Measurements from ENCODE around the gene FTL.

FTL gene

DNA sequence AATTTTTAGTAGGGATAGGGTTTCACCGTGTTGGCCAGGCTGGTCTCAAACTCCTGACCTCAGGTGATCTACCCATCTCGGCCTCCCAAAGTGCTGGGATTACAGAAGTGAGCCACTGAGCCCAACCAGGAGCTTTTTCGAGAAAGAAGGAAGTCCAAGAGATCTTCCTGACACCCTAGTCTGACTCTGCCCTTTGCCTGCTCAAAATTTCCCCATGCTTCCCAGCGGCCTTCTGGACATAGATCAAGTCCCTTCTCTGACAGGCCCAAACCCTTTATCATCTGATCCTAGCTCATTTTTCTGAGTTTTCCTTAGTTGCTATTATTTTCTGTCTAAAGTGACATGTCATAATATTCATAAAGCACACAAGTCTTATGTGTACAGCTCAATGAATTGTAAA is 12.0 kb upstream of the FTL start:
- in situ Hi-C loops (cut with MboI; ENCODE audit: low sequenced_read_pairs): no loop called here
- DNase-seq (ENCODE audit: low spot score in 2 of 2): no peak
- H3K4me1 ChIP-seq: peaks cover 9% of the 10 kb centered on the region
- peaks cover 5% of the 10 kb centered on the region; the same call in 1 of the 2 replicates for H3K36me3 ChIP-seq (replicated peaks)
- no peaks in the 10 kb centered on the region for H3K9me3 ChIP-seq
- no peak overlapping the region for H3K4me3 ChIP-seq
- H3K27me3 ChIP-seq (ENCODE audit: low read depth): no peaks in the 10 kb centered on the region

- no peaks in the 10 kb centered on the region for H3K27me3 ChIP-seq (ENCODE audit: low read depth)
- H3K9me3 ChIP-seq: no peaks in the 10 kb centered on the region
- DNase-seq (ENCODE audit: low spot score in 2 of 2): no peak
- in situ Hi-C loops (cut with MboI; ENCODE audit: low sequenced_read_pairs): no loop called here
- peaks cover 9% of the 10 kb centered on the region for H3K4me1 ChIP-seq
- H3K4me3 ChIP-seq: peak overlapping the region; percentile 94
- H3K36me3 ChIP-seq (replicated peaks): peaks cover 5% of the 10 kb centered on the region; the same call in 1 of the 2 replicates
Observed at GRCh38 chr19:48953990-48954594, 11.0 kb upstream of the FTL start.

DNA sequence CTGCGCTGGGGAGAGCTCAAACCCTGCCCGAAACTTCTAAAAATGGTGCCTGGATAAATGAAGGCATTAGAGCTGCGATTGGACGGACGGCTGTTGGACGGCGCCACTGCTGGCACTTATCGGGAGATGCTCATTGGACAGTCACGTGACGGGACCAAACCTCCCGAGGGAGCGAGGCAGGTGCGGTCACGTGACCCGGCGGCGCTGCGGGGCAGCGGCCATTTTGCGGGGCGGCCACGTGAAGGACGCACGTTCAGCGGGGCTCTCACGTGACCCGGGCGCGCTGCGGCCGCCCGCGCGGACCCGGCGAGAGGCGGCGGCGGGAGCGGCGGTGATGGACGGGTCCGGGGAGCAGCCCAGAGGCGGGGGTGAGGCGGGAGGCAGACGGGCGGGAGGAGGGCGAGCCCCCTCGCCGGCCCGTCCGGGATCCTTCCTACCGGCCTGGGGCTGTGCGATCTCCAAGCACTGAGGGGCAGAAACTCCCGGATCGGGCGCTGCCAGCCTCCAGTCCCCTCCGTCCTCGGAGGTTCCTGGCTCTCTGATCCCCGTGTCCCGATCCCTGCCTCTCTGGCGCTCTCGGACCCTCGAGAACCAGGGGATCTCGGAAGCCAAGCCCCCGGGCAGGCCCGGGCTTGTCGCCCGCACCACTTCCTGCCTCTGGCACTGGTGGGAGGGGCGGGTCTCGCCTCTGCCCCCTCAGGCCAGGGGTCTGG is 10.4 kb upstream of the FTL start, which contains the start of gene BAX:
TSS of gene BAX (plus strand) at position 281 of the 713 bp plus-strand sequence. CDS start at position 335, 54 bp downstream.
- peaks cover 9% of the 10 kb centered on the region for H3K4me1 ChIP-seq
- peaks cover 5% of the 10 kb centered on the region; the same call in 1 of the 2 replicates for H3K36me3 ChIP-seq (replicated peaks)
- peak; percentile 96 to 99 for DNase-seq (ENCODE audit: low spot score in 2 of 2)
- no peaks in the 10 kb centered on the region for H3K27me3 ChIP-seq (ENCODE audit: low read depth)
- H3K9me3 ChIP-seq: no peaks in the 10 kb centered on the region
- in situ Hi-C loops (cut with MboI; ENCODE audit: low sequenced_read_pairs): no loop called here
- H3K4me3 ChIP-seq: peak within 1 kb of the TSS; percentile 94

GRCh38 chr19:48955308-48955958 is 9.7 kb upstream of the FTL start:
- DNase-seq (ENCODE audit: low spot score in 2 of 2): no peak
- peaks cover 9% of the 10 kb centered on the region for H3K4me1 ChIP-seq
- H3K4me3 ChIP-seq: peak overlapping the region; percentile 94
- no peaks in the 10 kb centered on the region for H3K27me3 ChIP-seq (ENCODE audit: low read depth)
- in situ Hi-C loops (cut with MboI; ENCODE audit: low sequenced_read_pairs): no loop called here
- peaks cover 5% of the 10 kb centered on the region; the same call in 1 of the 2 replicates for H3K36me3 ChIP-seq (replicated peaks)
- no peaks in the 10 kb centered on the region for H3K9me3 ChIP-seq

- in situ Hi-C loops (cut with MboI; ENCODE audit: low sequenced_read_pairs): no loop called here
- H3K36me3 ChIP-seq (replicated peaks): peaks cover 5% of the 10 kb centered on the region; the same call in 1 of the 2 replicates
- peaks cover 9% of the 10 kb centered on the region for H3K4me1 ChIP-seq
- H3K4me3 ChIP-seq: no peak overlapping the region
- H3K27me3 ChIP-seq (ENCODE audit: low read depth): no peaks in the 10 kb centered on the region
- no peaks in the 10 kb centered on the region for H3K9me3 ChIP-seq
- DNase-seq (ENCODE audit: low spot score in 2 of 2): no peak
Observed at GRCh38 chr19:48958006-48958405, 7.1 kb upstream of the FTL start.

DNA sequence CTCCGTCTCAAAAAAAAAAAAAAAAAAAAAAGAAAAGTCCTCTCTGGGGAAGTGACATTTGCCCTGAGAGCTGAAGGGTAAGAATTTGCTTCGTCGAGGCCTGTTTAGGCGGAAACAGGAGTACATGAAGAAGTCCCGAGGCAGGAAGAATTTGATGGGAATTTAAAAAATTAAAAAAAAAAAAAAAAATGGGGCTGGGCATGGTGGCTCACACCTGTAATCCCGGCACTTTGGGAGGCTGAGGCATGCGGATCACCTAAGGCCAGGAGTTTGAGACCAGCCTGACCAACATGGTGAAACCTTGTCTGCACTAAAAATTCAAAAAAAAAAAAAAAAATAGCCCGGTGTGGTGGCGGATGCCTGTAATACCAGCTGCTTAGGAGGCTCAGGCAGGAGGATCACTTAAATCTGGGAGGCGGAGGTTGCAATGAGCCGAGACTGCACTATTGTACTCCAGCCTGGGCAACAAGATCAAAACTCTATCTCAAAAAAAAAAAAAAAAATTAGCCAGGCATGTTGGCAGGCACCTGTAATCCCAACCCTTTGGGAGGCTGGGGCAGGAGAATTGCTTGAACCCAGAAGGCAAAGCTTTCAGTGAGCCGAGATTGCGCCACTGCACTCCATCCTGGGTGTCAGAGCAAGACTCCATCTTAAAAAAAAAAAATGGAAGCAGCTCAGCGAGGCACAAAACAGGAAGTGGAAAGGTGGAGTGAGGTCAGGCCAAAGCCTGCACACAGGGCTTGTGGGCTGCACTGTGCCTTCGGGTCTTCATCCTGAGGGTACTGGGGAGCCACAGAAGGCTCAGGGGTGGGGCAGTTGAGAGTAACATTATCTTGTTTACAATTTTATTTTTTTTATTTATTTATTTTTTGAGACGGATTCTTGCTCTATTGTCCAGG is 5.5 kb upstream of the FTL start:
- peaks cover 21% of the 10 kb centered on the region for H3K4me1 ChIP-seq
- H3K9me3 ChIP-seq: no peaks in the 10 kb centered on the region
- DNase-seq (ENCODE audit: low spot score in 2 of 2): no peak
- no peak overlapping the region for H3K4me3 ChIP-seq
- in situ Hi-C loops (cut with MboI; ENCODE audit: low sequenced_read_pairs): loop anchor here (10.0 kb wide), 1 partner anchor 315 kb away; the partner anchor contains the start of gene CA11
- peaks cover 5% of the 10 kb centered on the region; the same call in 1 of the 2 replicates for H3K36me3 ChIP-seq (replicated peaks)
- H3K27me3 ChIP-seq (ENCODE audit: low read depth): no peaks in the 10 kb centered on the region

GRCh38 chr19:48961051-48961649 is 4.0 kb upstream of the FTL start:
- no peak overlapping the region for H3K4me3 ChIP-seq
- DNase-seq (ENCODE audit: low spot score in 2 of 2): no peak
- peaks cover 16% of the 10 kb centered on the region for H3K4me1 ChIP-seq
- no peaks in the 10 kb centered on the region for H3K27me3 ChIP-seq (ENCODE audit: low read depth)
- no peaks in the 10 kb centered on the region for H3K9me3 ChIP-seq
- peaks cover 11% of the 10 kb centered on the region for H3K36me3 ChIP-seq (replicated peaks)
- in situ Hi-C loops (cut with MboI; ENCODE audit: low sequenced_read_pairs): loop anchor here (10.0 kb wide), 1 partner anchor 316 kb away; the partner anchor contains the start of gene CA11

- H3K36me3 ChIP-seq (replicated peaks): peaks cover 15% of the 10 kb centered on the region
- H3K9me3 ChIP-seq: no peaks in the 10 kb centered on the region
- no peak overlapping the region for H3K4me3 ChIP-seq
- H3K27me3 ChIP-seq (ENCODE audit: low read depth): no peaks in the 10 kb centered on the region
- in situ Hi-C loops (cut with MboI; ENCODE audit: low sequenced_read_pairs): loop anchor here (10.0 kb wide), 1 partner anchor 317 kb away; the partner anchor contains the start of gene CA11
- DNase-seq (ENCODE audit: low spot score in 2 of 2): no peak
- H3K4me1 ChIP-seq: peaks cover 16% of the 10 kb centered on the region
Observed at GRCh38 chr19:48961673-48962028, 3.5 kb upstream of the FTL start.

DNA sequence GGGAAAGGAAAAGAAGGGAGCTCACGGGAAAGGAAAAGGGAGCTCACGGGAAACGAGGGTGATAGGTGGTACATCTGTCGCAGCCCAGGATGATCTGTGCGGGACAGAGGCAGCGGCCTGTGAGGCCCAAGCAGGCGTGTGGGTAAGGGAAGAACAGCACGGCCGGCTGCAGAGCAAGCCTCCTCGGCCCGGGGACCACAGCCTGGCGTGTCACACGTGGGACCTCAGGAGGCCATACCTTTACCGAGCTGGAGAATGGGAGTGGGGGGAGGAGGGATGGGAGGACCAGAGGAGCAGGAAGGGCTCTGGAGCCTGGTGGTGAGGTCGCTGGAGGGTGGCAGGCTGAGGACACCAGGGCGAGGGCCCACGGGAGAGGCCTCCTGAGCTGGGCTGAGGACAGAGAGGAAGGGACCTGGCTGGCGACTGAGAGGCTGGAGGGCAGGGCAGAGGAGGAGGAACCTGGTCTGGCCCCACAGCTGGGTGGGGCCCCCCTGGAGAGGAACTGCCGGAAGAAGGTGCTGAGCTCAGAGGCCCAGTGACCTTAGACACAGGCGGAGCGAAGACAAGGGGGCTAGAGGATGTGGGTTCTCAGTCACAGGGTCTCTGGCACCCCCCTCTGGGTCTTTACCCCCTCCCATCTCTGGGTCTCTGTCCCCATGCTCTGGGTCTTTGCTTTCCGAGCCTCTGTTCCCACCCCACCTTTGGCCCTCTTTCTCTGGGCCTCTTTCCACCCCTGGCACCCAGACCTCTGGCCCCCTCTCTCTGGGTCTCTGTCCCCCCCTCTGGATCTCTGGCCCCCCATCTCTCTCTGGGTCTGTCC is 2.9 kb upstream of the FTL start:
- Histone ChIP-seq H3K36me3 (replicated peaks) (peaks cover 20% of the 10 kb centered on the region), H3K9me3 (no peaks in the 10 kb centered on the region), H3K27me3 (ENCODE audit: low read depth) (no peaks in the 10 kb centered on the region), H3K4me1 (peaks cover 16% of the 10 kb centered on the region), H3K4me3 (no peak overlapping the region)
- DNase-seq (ENCODE audit: low spot score in 2 of 2): peak in 1 of 2 experiments; percentile 37
- in situ Hi-C loops (cut with MboI; ENCODE audit: low sequenced_read_pairs): loop anchor here (10.0 kb wide), 1 partner anchor 317 kb away; the partner anchor contains the start of gene CA11

DNA sequence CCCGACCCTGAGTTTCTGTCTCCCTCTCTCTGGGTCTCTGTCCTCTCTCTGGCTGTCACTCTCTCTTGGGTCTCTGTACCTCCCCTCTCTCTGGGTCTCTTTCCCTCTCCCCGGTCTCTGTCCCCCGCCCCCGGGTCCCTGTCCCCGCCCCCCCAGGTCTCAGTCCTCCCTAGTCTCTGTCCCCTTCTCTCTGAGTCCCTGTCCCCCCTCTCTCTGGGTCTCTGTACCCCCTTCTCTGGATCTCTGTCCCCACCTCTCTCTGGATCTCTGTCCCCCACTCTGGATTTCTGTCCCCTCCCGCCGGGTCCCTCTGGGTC is 2.3 kb upstream of the FTL start:
- peaks cover 16% of the 10 kb centered on the region for H3K4me1 ChIP-seq

DNA sequence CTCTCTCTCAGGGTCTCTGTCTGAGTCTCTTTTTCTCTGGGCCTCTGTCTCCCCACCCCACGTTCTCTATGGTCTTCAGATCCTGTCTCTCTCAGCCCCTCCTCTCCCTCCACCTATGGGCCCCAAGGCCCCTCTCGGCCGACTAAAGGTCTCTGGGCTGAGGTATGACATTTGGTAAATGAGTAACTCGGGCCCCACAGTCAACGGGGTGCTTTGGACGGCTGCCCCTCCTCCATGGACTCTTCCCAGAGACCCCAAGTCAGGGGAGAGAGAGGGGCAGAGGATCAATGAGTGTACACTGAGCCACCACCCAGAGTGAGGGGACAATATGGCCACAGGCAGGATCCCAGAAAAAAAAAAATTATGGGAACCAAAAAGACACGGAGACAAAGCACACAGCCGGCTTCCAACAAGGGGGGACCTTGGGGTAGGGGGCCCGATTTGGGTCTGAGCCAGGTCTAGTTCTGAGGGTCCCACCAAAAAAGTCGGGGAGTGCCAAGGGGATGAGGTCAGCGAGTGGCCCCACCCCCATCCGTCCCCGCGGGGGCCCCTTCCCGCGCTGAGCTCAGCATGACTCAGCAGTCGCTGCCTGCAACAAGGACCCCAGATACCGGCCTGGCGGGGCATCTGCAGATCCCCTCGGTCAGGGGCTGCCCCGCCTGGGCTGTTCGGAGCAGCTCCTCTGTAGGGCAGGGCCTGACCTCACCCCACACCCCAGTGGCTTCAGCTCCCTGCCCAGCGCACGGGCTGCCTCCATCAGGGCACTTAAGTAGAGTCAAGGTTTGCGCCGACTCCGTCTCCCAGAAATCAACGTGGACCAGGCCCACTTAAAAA is 1.5 kb upstream of the FTL start:
- peaks cover 31% of the 10 kb centered on the region for H3K36me3 ChIP-seq (replicated peaks)
- H3K4me1 ChIP-seq: peaks cover 16% of the 10 kb centered on the region
- no peak overlapping the region for H3K4me3 ChIP-seq
- H3K27me3 ChIP-seq (ENCODE audit: low read depth): no peaks in the 10 kb centered on the region
- in situ Hi-C loops (cut with MboI; ENCODE audit: low sequenced_read_pairs): loop anchor here (10.0 kb wide), 1 partner anchor 319 kb away; the partner anchor contains the start of gene CA11
- no peaks in the 10 kb centered on the region for H3K9me3 ChIP-seq
- DNase-seq (ENCODE audit: low spot score in 2 of 2): peak in 1 of 2 experiments; percentile 53

More for the DNA sequence above, 2.3 kb upstream of the FTL start:
- DNase-seq (ENCODE audit: low spot score in 2 of 2): no peak
- Histone ChIP-seq H3K4me3 (no peak overlapping the region), H3K9me3 (no peaks in the 10 kb centered on the region), H3K36me3 (replicated peaks) (peaks cover 23% of the 10 kb centered on the region), H3K27me3 (ENCODE audit: low read depth) (no peaks in the 10 kb centered on the region)
- in situ Hi-C loops (cut with MboI; ENCODE audit: low sequenced_read_pairs): loop anchor here (10.0 kb wide), 1 partner anchor 318 kb away; the partner anchor contains the start of gene CA11

Measured in HAP-1 (cell line).